ENCODE results near the gene CCDC157. TPM values are rescaled to one million over a fixed set of nuclear protein-coding genes. Genes with fewer than 3 reads are reported as not detected.
A peak's percentile ranks its signal among the peaks of the same experiment; 100 is the strongest.

CCDC157 gene
- total RNA-seq = 10 to 100 TPM in 2 of 6 donors, 1 to 10 TPM in 4; 3.3 to 16.8 (median 7.9) TPM

DNA sequence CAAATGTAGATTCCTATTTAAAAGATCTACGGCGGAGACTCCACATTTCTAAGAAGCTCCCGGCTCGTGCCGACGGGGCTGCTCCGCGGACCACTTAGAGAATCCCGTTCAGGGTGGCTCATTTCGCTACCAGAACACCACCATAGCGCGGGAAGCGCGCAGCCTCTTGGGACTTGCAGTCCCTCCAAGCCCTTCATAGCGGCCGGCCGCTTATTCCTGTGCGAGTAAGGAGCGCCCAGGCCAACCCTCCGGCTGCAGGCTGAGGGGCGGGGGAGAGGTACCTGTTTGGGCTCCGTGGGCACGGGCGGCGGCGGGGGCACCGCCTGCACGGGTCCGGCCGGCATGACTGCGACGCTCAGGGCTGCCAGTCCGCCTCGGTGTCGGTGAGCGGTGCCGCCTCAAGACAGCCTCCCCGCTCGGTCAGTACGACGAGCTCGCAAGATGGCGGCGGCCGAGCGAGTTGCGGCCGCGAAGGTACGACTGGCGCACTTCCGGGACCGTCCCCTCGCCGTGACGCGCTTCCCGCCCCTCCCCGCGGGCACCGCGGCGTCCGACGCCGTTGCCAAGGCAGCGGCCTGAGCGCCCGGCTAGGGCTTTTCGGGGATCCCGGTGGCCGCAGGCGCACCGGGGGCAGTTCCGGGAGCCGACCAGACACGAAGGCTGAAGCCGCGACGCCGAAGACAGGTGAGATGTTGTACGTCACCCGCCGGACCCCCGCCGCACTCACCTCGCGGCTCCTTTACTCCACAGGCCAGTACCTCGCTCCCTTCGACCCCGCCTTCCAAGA lies at the start of gene CCDC157, which contains the start of gene SF3A1:
CCDC157 (plus strand) TSS at position 559 of the 787 bp plus-strand sequence. CDS start 8,994 bp downstream, outside the sequence.
SF3A1 (minus strand) TSS at position 446 of the 787 bp plus-strand sequence; CDS start at position 344, 102 bp downstream.
- DNase-seq (peak; percentile 96 to 99), ATAC-seq (ENCODE audit: low FRiP score in 2 of 2) (peak; percentile 95 to 99)
- Histone ChIP-seq H3K9me3 (no peaks in the 10 kb centered on the region), H3K4me3 (peak within 1 kb of the TSS; percentile 61 to 83 (median 76)), H3K27me3 (no peaks in the 10 kb centered on the region), H3K4me1 (peaks cover 30 to 47% (median 35%) of the 10 kb centered on the region in 4 donors), H3K27ac (peak within 1 kb of the TSS; percentile 95 to 99 (median 98)), H3K36me3 (peaks cover 10 to 18% (median 14%) of the 10 kb centered on the region in 4 donors)
- WGBS, 2 donors = 0 to 1% methylated on average over 43 to 44 of the region's 91 CpGs
- TF ChIP-seq POLR2AphosphoS5 (IDR thresholded peaks at IDR 0.05) (peak; percentile 97 to 99), POLR2A (IDR thresholded peaks at IDR 0.05) (peak; percentile 73 to 97 (median 92)), EP300 (IDR thresholded peaks at IDR 0.05) (peak in 1 of 4 donors; percentile 64)
- TF ChIP-seq, protein P1, sequence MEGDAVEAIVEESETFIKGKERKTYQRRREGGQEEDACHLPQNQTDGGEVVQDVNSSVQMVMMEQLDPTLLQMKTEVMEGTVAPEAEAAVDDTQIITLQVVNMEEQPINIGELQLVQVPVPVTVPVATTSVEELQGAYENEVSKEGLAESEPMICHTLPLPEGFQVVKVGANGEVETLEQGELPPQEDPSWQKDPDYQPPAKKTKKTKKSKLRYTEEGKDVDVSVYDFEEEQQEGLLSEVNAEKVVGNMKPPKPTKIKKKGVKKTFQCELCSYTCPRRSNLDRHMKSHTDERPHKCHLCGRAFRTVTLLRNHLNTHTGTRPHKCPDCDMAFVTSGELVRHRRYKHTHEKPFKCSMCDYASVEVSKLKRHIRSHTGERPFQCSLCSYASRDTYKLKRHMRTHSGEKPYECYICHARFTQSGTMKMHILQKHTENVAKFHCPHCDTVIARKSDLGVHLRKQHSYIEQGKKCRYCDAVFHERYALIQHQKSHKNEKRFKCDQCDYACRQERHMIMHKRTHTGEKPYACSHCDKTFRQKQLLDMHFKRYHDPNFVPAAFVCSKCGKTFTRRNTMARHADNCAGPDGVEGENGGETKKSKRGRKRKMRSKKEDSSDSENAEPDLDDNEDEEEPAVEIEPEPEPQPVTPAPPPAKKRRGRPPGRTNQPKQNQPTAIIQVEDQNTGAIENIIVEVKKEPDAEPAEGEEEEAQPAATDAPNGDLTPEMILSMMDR (IDR thresholded peaks at IDR 0.05) = peak in 4 of 6 experiments; percentile 24 to 58 (median 39)

DNA sequence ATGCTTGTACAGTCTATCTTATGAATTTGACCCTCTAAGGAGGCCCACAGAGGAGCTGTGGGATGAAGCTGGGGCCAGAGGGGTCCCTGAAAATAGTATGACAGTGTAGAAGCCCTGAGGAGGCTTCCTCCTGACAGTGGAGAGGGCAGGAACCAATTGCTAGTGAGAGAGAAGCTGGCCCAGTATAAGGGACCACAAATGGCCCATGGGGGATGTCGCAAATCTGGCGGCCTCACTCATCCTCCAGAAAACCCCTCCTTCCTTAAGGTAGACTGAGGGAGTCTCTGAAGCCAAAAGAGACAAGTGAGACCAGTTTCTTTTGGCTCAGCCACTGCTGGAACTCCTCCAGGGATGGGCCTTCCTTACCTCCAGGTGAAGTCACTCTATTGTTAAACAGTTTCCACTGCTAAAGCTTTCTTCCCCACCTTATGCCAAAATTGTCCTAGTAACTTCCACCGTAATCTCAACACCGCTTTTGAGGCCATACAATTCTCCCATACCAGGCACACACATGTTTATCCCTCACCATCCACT lies 49.7 kb upstream of the CCDC157 start:
- no peaks in the 10 kb centered on the region for H3K27me3 ChIP-seq
- peaks cover 100% of the 10 kb centered on the region in 4 donors for H3K4me1 ChIP-seq
- H3K4me3 ChIP-seq = no peak overlapping the region
- 73 to 89% methylated on average over 4 of the region's 4 CpGs for WGBS, 2 donors
- no peaks in the 10 kb centered on the region for H3K9me3 ChIP-seq
- no peak for TF ChIP-seq POLR2AphosphoS5 (IDR thresholded peaks at IDR 0.05)
- TF ChIP-seq, protein P1 (IDR thresholded peaks at IDR 0.05) = no peak
- no peak for TF ChIP-seq EP300 (IDR thresholded peaks at IDR 0.05)
- no peak for TF ChIP-seq POLR2A (IDR thresholded peaks at IDR 0.05)
- peaks cover 0 to 8% (median 2%) of the 10 kb centered on the region in 4 donors for H3K36me3 ChIP-seq
- ATAC-seq (ENCODE audit: low FRiP score in 2 of 2) (no peak), DNase-seq (no peak)
- peak overlapping the region; percentile 85 to 94 (median 88) for H3K27ac ChIP-seq

DNA sequence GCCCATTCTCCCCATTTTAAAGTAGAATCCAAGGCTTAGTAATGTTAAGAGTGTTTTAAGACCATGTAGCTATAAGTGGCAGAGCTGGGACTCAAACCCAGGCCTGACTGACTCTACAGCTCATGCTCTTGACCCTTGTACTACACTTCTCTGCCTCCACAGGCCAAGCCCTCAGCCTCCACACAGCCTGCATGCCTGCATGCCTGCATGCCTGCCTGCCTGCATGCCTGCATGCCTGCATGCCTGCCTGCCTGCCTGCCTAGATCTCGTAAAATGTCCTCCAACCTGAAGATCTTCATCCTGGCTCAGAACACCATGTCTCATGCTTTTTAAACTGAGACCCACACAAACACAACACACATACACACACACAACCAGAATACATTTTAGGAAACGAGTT lies 48.7 kb upstream of the CCDC157 start:
- peaks cover 0 to 6% (median 2%) of the 10 kb centered on the region in 4 donors for H3K36me3 ChIP-seq
- no peak for DNase-seq
- H3K9me3 ChIP-seq = no peaks in the 10 kb centered on the region
- no peak overlapping the region for H3K4me3 ChIP-seq
- peaks cover 100% of the 10 kb centered on the region in 4 donors for H3K4me1 ChIP-seq
- H3K27ac ChIP-seq = peak overlapping the region; percentile 85 to 94 (median 88)
- no peak for ATAC-seq (ENCODE audit: low FRiP score in 2 of 2)
- 72 to 77% methylated on average over 2 of the region's 2 CpGs for WGBS, 2 donors
- no peak for TF ChIP-seq EP300 (IDR thresholded peaks at IDR 0.05)
- TF ChIP-seq POLR2AphosphoS5 (IDR thresholded peaks at IDR 0.05) = no peak
- TF ChIP-seq, protein P1 (IDR thresholded peaks at IDR 0.05) = no peak
- TF ChIP-seq POLR2A (IDR thresholded peaks at IDR 0.05) = no peak
- H3K27me3 ChIP-seq = no peaks in the 10 kb centered on the region

DNA sequence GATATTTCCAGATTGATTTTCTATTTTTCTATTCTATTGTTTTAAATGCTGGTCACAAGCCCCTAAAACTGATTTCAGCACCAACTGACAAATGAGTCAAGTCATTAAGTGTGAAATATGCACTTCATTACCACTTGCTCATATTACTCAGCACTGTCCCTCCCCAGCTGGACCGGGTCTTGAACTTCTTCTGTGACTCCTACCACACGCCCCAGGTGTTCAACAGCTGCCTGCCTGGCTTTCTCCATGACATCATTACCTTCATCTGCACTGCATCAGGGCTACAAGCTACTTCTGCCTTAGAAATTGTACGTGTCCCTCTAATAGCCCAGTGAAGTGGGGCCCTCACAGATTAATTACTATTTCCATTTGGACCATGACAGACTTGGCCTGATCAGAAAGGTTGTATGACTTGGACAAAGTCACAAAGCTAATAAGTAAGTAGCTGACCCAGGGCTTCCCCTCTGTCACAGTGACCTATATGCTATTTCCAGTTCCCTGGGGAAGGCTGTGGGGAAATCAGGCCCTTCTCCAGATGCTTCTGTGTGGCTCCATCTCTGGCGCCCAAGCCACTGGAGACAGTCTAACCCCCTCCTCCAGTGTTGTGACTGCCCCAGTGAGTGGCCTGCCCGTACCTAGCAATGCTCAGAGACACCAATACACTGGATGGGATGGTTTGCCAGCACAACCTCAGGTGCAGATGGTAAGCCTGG lies 48.1 kb upstream of the CCDC157 start:
- Histone ChIP-seq H3K27me3 (no peaks in the 10 kb centered on the region), H3K4me3 (no peak overlapping the region), H3K36me3 (peaks cover 0 to under 1% (median 0%) of the 10 kb centered on the region in 4 donors), H3K9me3 (no peaks in the 10 kb centered on the region), H3K27ac (peak overlapping the region; percentile 85 to 94 (median 88)), H3K4me1 (peaks cover 96 to 98% (median 98%) of the 10 kb centered on the region in 4 donors)
- ATAC-seq (ENCODE audit: low FRiP score in 2 of 2) = no peak
- 69 to 75% methylated on average over 5 of the region's 5 CpGs for WGBS, 2 donors
- DNase-seq = no peak
- TF ChIP-seq POLR2A (IDR thresholded peaks at IDR 0.05) = no peak
- TF ChIP-seq POLR2AphosphoS5 (IDR thresholded peaks at IDR 0.05) = peak; percentile 3 to 41

Measured in upper lobe of left lung (tissue), 6 donors.